Heart right ventricle (tissue), 16 donors: ENCODE data around the gene TSPAN10. TPM values are rescaled to one million over a fixed set of nuclear protein-coding genes. Genes with fewer than 3 reads are reported as not detected.
A peak's percentile ranks its signal among the peaks of the same experiment; 100 is the strongest.
"Not testable (repeated sequence)": the region's sequence is repeated elsewhere in the genome, so short reads cannot be mapped to it uniquely, and the experiment has no call there.

Experiments
- ATAC-seq, 8 donors: fragments of 200-7000 bp; cut with Tn5 transposase; one replicate each; pipeline ENCODE4 v1.9.1; 2020; ENCODE audit warnings: mild to moderate bottlenecking in 8 of 8, moderate library complexity in 8 of 8, moderate number of reproducible peaks in 1 of 8
- DNase-seq, 2 donors: peaks; one replicate each; pipeline ENCODE4 v3.0.0-alpha.2; 2020
- H3K27ac ChIP-seq, 10 donors: fragments of 200-600 bp; sonication (generic) in 2 of 10; one replicate each; pipeline versions ENCODE4 v1.5.0 to v1.8.0; 2020 to 2022; ENCODE audit warnings: mild to moderate bottlenecking in 3 of 10
- H3K27me3 ChIP-seq, 7 donors: fragments of 200-600 bp; one replicate each; pipeline ENCODE4 v1.8.0; 2021 to 2022; ENCODE audit warnings: mild to moderate bottlenecking in 2 of 7
- H3K36me3 ChIP-seq, 9 donors: fragments of 200-600 bp; sonication (generic) in 1 of 9; one replicate each; pipeline versions ENCODE4 v1.5.0 to v1.8.0; 2020 to 2022; ENCODE audit warnings: mild to moderate bottlenecking in 2 of 9
- H3K4me1 ChIP-seq, 9 donors: fragments of 200-600 bp; sonication (generic) in 1 of 9; one replicate each; pipeline versions ENCODE4 v1.5.0 to v1.8.0; 2020 to 2022; ENCODE audit warnings: mild to moderate bottlenecking in 4 of 9
- H3K4me3 ChIP-seq, 10 donors: fragments of 200-600 bp; sonication (generic) in 2 of 10; one replicate each; pipeline versions ENCODE4 v1.5.0 to v1.8.0; 2020 to 2022; ENCODE audit warnings: mild to moderate bottlenecking in 7 of 10, moderate library complexity in 2 of 10
- H3K9me3 ChIP-seq, 11 donors: fragments of 200-600 bp in 10 of 11; sonication (generic) in 2 of 11; one replicate each; pipeline versions ENCODE4 v1.5.0 to v1.8.0; 2013 to 2022; ENCODE audit warnings: mild to moderate bottlenecking in 2 of 11, control low read depth in 1 of 11, moderate library complexity in 1 of 11
- CTCF ChIP-seq, 9 donors: fragments of 200-600 bp; sonication (generic) in 2 of 9; IDR thresholded peaks; one replicate each; pipeline versions ENCODE4 v1.5.0 to v1.8.0; 2021 to 2022; ENCODE audit warnings: antibody characterized with exemption in 9 of 9, mild to moderate bottlenecking in 5 of 9, moderate library complexity in 1 of 9
- WGBS, 2 donors: extraction: QIAGEN DNeasy Blood & Tissue Kit; methylation state at CpG; one replicate each; pipeline ENCODE4 v1.1.7; 2013; ENCODE audit warnings: inconsistent platforms in 1 of 2; 5-methylcytosine and 5-hydroxymethylcytosine counted together
- intact Hi-C, 10 donors: fragments of 100-400 bp; cut with DNase I; formaldehyde crosslinking; loops; one replicate each; pipeline versions ENCODE4 v1.11.1 to v1.14.2; 2022
- polyA plus RNA-seq, 2 donors: library from polyadenylated mRNA; stranded (reverse); fragments of 200-250 nt; gene quantifications; one replicate each; pipeline ENCODE4 v1.2.3, GENCODE V29; 2013
- total RNA-seq, 10 donors: library from RNA; stranded (reverse); fragmentation: NEBNext Ultra II Directional in 3 of 10; extraction: Animal tissue kit (Norgen Biotek cat#: 25700) in 3 of 10; gene quantifications; one replicate each; pipeline versions ENCODE4 v1.2.1 to v1.2.4, GENCODE V29; 2021 to 2023
- donor health status: Arrhythmogenic right ventricular cardiomyopathy.
- donor health status: ischemic (EF 13 %, LVEDD 7.1; RV severe dilation, severe dysfunction).
- donor health status: healthy with polysubstance abuse.
- donor health status: DM: no; HTN: yes; CAD: no.
- donor health status: DM: no; HTN: no; CAD: no.
- donor health status: ischemic (EF 25% LVEDD 6.9; RV normal size, moderate dysfunction).
- donor health status: ischemic (EF 25% LVEDD 5.7; RV mildly dilated, moderate dysfunction).
- donor health status: healthy.
- donor health status: DM: yes; HTN: yes; CAD: no.
- donor health status: Ischemic cardiomyopathy.
- donor health status: ischemic (EF 35%, LVEDD 5.7; RV mildly dilated, moderate dysfunction).
- donor health status: nonischemic (EF 11% LVEDD 7.7; RV severe dilation, severe dysfunction).
- donor health status: DM: yes; HTN: yes; CAD: no.
- donor health status: PGD.
- donor health status: ischemic (EF 29% LVEDD 5.4; RV normal size, mild dysfunction).
- donor health status: nonischemic (EF 23%, LVEDD 6.1; RV moderate dilation, normal function).

The TSPAN10 gene
- total and polyA plus RNA-seq, 12 donors = 0.12 to 0.57 (median 0.25) TPM

GRCh38 chr17:81675515-81676221 is 38.7 kb downstream of the TSPAN10 start:
- DNase-seq, ATAC-seq, H3K9me3 ChIP-seq, H3K27me3 ChIP-seq, H3K4me3 ChIP-seq, intact Hi-C loops, H3K27ac ChIP-seq: not testable (repeated sequence)
- peak; percentile 42 to 71 (median 63) for TF ChIP-seq CTCF (IDR thresholded peaks at IDR 0.05)
- H3K4me1 ChIP-seq = peaks cover 0 to 14% (median 5%) of the 10 kb centered on the region in 9 donors
- 39 to 42% methylated on average over 18 of the region's 18 CpGs for WGBS, 2 donors
- H3K36me3 ChIP-seq = peaks cover 0 to 53% (median 6%) of the 10 kb centered on the region in 9 donors

GRCh38 chr17:81676906-81677305 is 39.9 kb downstream of the TSPAN10 start:
- ATAC-seq (peak in 2 of 8 donors; percentile 6 to 10), DNase-seq (no peak)
- TF ChIP-seq CTCF (IDR thresholded peaks at IDR 0.05) = no peak
- H3K36me3 ChIP-seq = peaks cover 0 to 52% (median 6%) of the 10 kb centered on the region in 9 donors
- intact Hi-C loops = no loop called here
- H3K4me3 ChIP-seq = no peak overlapping the region
- no peak overlapping the region for H3K27ac ChIP-seq
- WGBS, 2 donors = 90 to 95% methylated on average over 17 of the region's 17 CpGs
- H3K27me3 ChIP-seq = no peaks in the 10 kb centered on the region
- H3K9me3 ChIP-seq = no peaks in the 10 kb centered on the region
- peaks cover 0 to 21% (median 7%) of the 10 kb centered on the region in 9 donors for H3K4me1 ChIP-seq

GRCh38 chr17:81680150-81680549 is 43.2 kb downstream of the TSPAN10 start:
- intact Hi-C loops = no loop called here
- TF ChIP-seq CTCF (IDR thresholded peaks at IDR 0.05) = no peak
- peak overlapping the region in 2 of 10 donors; percentile 27 to 49 for H3K27ac ChIP-seq
- H3K4me1 ChIP-seq = peaks cover 10 to 44% (median 32%) of the 10 kb centered on the region in 9 donors
- DNase-seq (no peak), ATAC-seq (no peak)
- no peaks in the 10 kb centered on the region for H3K27me3 ChIP-seq
- no peaks in the 10 kb centered on the region for H3K9me3 ChIP-seq
- no peak overlapping the region for H3K4me3 ChIP-seq
- 72 to 73% methylated on average over 11 of the region's 11 CpGs for WGBS, 2 donors
- H3K36me3 ChIP-seq = peaks cover 0 to 20% (median 0%) of the 10 kb centered on the region in 9 donors

- Histone ChIP-seq H3K36me3 (peaks cover 0 to 31% (median 5%) of the 10 kb centered on the region in 9 donors), H3K4me1 (peaks cover 15 to 57% (median 32%) of the 10 kb centered on the region in 9 donors), H3K27me3 (no peaks in the 10 kb centered on the region), H3K9me3 (no peaks in the 10 kb centered on the region), H3K4me3 (no peak overlapping the region), H3K27ac (no peak overlapping the region)
- DNase-seq (no peak), ATAC-seq (no peak)
- TF ChIP-seq CTCF (IDR thresholded peaks at IDR 0.05) = no peak
- 66 to 75% methylated on average over 17 of the region's 17 CpGs for WGBS, 2 donors
- intact Hi-C loops = no loop called here
Observed at GRCh38 chr17:81681672-81682071, 44.7 kb downstream of the TSPAN10 start.
